Measurements from ENCODE around the gene UBAC1.

GRCh38 chr9:135908093-135908753 is 53.0 kb downstream of the UBAC1 start:
- TF ChIP-seq MAX (IDR thresholded peaks at IDR 0.05; ENCODE audit: low read depth, low read length) (no peak), CTCF (IDR thresholded peaks at IDR 0.05; ENCODE audit: low read depth, low read length) (no peak), POLR2A (IDR thresholded peaks at IDR 0.05; ENCODE audit: extremely low read depth, insufficient read length) (no peak), MYC (IDR thresholded peaks at IDR 0.05; ENCODE audit: low read depth, low read length) (no peak)
